HG03342 (cell line): Measurements from ENCODE around the gene TBC1D22B.
"Not testable (repeated sequence)": the region's sequence is repeated elsewhere in the genome, so short reads cannot be mapped to it uniquely, and the experiment has no call there.

Experiments used
- ATAC-seq: cut with Tn5 transposase; IDR thresholded peaks from one replicate; pipeline ENCODE4 v1.9.1; 2021; ENCODE audit warnings: mild to moderate bottlenecking, moderate library complexity; ENCODE audit not compliant: unreplicated experiment

TBC1D22B gene

DNA sequence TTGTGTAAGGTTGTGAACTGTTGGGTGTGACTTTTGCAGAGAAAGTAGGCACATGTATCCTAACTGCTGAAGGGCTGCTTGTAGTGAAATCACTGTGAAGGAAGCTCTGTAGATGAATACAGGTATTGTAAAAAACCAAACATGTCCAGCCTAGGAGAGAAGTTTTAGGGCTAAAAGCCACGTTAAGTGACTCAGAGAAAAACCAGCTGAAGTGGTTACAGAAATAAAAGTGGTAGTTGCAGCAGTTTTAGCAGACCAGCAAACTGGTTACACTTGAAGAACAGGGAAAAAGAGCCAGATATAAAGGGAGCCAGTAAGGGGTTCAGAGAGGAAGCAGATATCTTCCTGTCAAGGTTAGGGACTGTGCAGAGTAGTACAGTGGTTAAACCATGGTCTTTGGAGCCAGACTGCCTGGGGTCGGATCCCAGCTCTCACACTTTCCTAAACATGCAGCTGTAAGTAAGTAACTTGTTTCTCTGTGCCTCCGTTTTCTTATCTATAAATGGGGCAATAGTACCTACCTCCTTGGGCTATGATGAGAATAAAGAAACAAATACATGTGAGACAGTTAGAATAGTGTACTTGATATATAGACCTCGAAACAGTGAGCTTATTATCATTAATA lies 62.4 kb downstream of the TBC1D22B start:
- no peak for ATAC-seq

DNA sequence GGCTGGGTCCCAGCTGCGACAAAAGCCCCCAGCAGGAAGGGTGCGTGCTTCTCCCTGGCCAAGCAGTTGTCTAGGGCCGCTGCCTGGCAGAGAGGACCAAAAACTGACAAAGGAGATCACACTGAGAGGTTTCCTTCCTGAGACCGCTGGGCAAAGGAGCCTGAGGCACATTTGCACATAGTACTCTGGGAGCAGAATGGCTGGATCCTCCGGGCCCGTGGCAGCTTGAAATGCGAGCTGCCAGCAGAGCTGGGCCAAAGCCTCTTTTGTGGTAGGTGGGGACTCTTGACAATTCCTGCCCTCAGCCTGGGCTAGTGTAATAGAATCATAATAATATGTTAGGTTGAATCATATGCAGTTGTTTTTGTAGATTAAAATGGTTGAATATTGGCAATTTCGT lies 63.1 kb downstream of the TBC1D22B start:
- ATAC-seq: no peak

DNA sequence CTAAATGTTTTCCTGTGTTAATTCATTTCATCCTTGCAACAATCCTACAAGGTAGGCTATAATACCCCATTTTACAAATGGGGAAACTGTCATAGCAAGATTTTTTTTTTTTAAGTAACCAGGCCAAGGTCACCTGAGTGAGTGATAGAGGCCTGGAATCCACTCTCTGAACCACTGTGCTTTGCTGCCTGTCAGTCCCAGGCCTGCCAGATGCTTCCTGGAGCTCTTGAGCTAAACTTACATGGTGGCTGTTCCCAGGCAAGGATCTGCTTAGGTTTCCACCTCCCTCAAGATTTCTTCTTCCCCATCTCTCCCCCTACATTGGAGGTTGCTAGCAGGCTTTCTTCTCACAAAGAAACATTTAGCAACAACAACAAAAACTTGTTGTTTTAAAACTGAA lies 63.5 kb downstream of the TBC1D22B start:
- ATAC-seq: no peak

DNA sequence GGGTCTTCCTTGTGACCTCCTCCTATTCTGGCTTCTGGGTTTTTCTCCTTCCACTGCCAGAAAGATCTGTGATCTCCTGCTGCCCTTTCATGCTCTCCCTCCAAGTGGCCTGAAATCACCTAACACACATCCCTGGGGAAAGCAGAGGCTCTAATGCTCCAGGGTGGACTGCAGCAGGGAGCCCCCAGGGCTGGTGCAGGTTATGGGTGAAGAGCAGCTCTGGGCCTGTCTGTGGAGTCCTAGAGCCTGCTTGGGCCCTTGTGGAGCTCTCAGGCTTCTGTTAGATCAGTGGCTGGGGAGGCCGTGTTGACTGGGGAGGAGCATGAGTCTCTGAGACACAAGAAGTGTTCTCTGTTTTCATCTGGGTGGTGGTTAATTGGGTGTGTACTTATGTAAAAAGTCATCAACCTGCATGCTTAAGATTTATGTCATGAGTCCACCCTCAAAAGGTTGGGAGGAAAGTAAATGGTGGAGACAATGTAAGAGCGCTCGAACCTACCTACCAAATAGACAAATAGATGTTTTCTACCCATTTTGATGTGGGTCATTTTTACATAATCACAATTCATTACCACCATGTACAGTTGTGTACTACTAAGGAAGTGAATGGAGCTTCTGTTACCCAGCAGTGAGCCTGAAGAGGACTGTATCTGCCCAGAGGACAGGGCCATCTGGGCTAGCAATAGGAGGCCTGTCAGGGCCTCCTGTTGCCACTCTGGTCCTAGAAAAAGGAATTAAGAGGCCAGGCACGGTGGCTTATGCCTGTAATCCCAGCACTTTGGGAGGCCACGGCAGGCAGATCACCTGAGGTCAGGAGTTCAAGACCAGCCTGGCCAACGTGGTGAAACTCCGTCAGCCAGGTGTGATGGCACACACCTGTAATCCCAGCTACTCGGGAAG lies 64.2 kb downstream of the TBC1D22B start:
- no peak for ATAC-seq

DNA sequence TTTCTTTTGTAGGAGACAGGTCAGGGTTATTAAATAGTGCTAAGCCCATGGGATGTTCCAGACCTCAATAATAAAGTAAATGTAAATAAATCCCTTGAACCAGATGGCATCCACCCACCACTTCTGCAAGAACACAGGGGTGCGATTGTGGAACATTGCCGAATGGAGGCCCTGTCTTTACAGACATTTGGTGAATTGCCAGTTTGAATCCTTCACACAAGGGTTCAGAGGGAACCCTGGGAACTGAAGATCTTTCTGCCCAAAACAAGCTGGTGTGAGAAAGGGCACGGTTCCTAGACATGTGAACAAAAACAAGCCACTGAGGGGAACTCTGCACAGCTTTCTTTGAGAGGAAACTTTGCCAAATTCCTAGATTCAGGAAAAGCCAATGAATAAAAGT lies 66.0 kb downstream of the TBC1D22B start:
- ATAC-seq: no peak

DNA sequence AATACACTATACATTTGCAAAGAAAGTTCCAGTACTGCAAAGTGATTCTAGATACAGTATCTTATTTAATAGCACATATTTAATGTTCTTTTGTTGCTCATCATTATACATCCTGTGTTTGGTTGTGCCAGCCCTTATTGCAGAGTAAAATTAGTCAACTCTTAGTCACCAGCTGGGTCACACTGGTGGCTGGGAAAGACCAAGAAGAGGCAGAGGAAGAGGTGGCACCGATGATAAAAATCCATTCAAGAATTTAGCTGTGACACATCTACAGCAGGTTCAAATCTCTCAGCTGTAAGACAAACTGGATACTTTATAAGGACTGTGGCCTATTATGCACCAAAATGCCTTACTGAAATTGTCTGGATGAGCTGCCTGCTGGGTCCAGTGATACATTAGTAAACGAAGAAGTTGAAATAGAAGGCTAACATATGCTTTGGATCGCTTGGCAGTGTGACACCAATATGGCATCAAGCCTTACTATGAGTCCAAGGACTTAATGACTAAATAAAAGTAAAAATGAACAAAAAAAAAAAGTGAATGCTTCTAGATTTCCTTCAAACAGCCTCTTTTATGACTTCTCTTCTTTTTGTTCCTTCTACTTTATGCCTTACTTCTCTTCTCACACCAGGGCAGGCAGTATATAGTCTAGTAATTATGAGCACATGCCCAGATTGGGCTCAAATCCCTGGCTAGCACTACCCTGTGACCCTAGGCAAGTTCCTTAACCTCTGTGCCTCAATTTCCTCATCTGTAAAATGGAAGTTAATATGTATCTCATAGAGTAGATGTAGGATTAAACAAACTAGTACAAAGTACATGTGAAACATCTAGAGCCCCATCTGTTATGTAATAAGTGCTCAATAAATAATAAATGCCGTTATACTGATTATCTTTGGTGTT lies 66.8 kb downstream of the TBC1D22B start:
- ATAC-seq: no peak

DNA sequence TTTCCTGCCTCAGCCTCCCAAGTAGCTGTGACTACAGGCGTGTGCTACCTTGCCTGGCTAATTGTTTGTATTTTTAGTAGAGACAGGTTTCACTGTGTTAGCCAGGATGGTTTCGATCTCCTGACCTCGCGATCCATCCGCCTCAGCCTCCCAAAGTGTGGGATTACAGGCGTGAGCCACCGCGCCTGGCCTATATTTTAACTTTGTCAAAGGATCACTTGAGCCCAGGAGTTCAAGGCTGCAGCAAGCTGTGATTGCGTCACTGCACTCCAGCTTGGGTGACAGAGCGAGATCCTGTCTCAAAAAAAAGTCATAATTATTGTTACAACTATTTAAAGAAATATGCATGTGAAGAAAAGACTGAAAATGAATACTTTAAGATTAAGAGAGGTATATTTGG lies 72.8 kb downstream of the TBC1D22B start:
- ATAC-seq: not testable (repeated sequence)

DNA sequence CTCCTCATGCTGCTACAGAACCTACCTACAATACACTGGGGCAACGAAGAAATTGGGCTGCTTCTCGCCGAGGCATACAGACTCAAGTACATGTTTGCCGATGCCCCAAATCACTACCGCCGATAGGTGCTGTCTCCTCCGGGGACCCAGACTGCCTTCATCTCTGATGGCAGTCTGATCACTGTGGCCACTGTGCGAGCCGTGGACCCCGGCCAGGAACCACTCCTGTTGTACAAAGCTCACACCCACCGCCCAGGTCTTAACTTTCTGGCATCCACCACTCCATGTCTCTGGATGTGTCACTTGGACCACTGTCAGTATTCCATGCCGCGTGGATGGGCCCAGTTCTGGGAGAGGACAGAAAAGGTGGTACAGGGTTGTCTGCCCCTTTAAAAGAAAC lies 73.5 kb downstream of the TBC1D22B start:
- ATAC-seq: no peak

DNA sequence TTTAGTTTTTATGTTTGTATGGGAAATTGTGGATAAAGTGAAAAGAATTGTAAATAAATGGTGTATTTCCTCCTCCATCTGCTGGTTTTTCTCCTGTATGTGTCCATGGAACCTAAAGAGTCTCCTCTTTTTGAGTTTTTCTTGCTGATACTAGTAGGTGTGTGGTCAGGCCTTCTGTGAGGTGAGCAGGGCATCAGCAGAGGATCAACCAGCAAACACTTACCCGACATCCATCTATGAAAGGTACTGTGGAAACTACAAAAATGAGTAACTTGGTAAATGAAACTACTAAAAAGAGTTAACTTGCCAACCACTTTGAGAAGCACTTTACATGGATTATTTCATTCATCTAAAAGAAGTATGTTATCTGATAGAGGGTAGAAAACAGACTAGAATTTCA lies 75.3 kb downstream of the TBC1D22B start:
- ATAC-seq: no peak

DNA sequence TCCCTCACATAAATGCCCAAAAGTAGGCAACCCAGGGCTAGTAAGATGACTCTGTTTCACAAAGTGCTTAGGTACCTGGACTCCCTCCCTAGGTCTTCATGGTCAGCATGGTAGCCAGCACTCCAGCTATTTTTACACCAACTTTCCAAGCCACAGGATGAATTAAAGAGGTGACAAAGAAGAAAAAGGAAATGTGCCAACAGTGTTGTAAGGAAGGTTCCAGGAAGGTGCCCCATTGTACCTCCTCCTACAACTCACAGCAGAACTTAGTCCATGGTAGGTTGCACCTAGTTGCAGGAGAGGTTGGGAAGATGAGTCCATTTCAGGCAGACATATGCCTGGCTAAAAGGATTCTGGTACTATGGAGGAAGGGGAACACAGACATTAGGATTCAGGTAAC lies 76.5 kb downstream of the TBC1D22B start:
- no peak for ATAC-seq

DNA sequence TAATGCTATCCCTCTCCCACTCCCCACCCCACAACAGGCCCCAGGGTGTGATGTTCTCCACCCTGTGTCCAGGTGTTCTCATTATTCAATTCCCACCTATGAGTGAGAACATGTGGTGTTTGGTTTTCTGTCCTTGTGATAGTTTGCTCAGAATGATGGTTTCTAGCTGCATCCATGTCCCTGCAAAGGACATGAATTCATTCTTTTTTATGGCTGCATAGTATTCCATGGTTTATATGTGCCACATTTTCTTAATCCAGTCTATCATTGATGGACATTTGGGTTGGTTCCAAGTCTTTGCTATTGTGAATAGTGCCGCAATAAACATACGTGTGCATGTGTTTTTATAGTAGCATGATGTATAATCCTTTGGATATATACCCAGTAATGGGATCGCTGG lies 80.7 kb downstream of the TBC1D22B start:
- not testable (repeated sequence) for ATAC-seq

DNA sequence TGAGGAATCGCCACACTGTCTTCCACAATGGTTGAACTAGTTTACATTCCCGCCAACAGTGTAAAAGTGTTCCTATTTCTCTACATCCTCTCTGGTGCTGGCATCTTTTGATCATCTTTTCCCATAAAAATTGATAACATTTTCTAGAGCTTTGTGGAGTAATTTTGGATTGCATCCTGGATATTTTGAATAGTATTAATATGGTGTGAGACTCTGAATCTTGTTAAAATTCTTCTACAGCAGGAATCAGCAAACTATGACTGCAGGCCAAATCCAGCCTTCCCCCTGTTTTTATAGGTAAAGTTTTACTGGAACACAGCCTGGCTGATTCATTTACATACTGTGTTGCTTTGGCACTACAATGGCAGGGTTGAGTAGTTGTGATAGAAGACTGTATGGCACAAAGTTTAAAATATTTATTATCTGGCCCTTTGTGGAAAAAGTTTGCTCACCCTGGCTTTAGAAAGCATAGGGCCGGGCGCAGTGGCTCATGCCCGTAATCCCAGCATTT lies 81.2 kb downstream of the TBC1D22B start:
- ATAC-seq: no peak

DNA sequence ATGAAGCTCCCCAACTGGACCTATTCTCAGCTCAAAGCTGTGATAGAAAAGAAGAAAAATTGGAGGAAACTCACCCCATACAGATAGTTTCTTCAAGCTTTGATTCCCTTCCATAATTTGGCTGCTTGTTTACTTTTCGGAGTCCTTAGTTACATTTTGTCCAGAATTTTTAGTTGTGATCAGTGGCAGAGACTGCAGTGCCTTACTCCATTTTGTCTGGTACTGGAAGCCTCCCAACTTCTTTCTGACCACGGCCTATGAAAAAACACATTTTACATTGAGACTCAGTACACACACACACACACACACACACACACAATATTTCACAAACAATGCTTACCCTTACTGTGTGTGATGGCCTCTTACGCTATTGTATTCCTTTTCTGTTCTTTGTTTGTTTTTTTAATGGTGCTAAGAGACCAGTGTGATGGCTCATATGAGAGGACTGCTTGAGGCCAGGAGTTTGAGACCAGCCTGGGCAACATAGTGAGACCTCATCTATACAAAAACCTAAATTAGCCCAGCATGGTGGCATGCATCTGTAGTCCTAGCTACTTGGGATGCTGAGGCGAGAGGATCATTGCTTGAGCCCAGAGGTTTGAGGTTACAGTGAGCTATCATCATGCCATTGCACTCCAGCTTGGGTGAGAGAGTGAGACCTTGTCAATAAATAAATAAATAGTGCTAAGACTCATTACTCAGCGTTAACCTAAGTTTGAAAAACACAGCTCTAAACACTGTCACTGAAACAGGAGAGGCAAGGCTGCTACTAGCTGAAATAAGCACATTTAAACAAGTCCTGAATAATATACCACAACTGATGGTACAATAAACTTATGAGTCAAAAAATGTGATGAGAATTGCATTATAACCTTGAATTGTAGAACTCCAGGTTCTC lies 82.4 kb downstream of the TBC1D22B start:
- no peak for ATAC-seq

DNA sequence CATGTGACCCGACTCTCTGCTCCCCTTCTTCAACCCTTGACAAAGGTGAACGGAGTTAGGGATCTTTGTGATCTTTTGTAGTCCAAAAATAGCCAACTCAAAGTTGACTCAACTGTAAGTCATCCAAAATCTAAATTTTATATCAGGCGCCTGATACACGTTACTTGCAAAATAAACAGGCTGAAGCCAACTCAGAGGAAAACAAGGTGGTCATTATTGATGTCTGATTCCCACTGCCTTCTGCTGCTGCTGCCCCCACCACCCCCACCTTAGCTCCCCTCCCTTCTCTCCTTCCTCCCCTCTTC lies 83.0 kb downstream of the TBC1D22B start:
- ATAC-seq: no peak

DNA sequence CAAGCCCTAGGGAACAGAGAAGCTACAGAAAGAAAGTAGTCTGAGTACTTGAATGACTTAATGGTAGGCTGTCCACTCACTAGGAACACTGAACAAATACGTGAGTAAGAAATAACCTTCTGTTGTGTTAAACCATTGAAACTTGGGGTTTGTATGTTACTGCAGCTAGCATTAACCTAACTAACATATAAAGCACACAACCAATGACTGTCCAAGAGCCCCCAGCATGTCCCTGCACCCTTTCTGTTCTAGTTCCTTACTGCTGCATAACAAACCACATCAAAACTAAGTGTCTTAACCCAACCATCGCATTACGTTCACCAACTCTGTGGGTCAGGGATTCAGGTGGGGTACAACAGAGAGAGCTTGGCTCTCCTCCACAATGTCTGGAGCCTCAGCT lies 85.7 kb downstream of the TBC1D22B start:
- no peak for ATAC-seq

DNA sequence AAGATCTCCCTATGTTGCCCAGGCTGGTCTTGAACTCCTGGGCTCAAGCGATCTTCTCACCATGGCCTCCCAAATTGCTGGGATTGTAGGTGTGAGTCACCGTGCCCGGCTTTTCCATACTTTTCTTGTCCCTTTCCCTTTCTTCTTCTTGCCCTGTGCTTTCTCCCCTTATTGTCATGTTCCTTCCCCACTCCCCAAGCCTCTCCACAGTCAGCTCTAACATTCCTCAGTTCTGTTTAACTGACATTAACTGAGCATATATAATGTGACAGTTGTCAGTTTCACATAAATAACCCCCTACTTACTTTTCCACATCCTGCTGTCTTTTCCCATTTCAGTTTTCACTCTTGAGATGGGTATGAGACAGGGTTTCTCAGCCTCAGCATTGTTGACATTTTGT lies 86.7 kb downstream of the TBC1D22B start:
- ATAC-seq: no peak

DNA sequence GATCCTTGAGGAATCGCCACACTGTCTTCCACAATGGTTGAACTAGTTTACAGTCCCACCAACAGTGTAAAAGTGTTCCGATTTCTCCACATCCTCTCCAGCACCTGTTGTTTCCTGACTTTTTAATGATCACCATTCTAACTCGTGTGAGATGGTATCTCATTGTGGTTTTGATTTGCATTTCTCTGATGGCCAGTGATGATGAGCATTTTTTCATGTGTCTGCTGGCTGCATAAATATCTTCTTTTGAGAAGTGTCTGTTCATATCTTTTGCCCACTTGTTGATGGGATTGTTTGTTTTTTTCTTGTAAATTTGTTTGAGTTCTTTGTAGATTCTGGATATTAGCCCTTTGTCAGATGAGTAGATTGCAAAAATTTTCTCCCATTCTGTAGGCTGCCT lies 88.2 kb downstream of the TBC1D22B start:
- ATAC-seq: not testable (repeated sequence)

DNA sequence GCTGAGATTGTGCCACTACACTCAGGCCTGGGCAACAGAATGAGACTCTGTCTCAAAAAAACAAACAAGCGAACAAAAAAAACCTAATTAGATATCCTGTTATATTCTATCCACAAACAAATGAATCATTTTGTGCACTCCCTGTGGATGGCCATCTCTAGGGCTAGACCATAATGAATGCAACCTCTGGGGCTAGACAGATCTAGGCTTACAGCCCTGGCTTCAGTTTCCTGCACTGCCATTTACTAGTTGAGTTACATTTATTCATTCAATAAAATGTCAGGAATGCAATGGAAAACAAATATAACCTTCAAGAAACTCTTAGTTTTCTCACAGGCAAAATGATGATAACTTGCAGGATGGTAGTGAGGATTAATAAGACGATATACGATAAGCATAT lies 89.6 kb downstream of the TBC1D22B start:
- ATAC-seq: no peak

DNA sequence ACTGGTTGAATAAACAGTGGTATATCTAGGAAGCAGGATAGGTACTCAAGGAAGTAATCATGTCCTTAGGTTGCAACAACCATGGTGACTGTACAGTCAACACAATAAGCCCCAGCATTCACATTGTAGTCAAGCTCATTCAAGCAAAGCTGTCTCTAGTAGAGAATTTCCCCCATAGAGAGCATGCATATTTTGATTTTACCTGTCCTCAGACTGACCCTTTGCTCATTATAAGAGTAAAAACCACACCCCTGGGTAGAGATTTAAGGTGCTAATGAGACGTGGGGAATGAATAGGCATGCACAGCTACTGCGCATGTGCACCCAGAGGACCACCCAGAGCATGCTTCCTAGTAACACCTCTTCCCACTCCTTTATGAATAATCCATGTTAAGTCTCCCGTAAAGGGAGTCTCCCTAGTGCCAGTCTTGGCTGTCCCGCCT lies 90.1 kb downstream of the TBC1D22B start:
- no peak for ATAC-seq

DNA sequence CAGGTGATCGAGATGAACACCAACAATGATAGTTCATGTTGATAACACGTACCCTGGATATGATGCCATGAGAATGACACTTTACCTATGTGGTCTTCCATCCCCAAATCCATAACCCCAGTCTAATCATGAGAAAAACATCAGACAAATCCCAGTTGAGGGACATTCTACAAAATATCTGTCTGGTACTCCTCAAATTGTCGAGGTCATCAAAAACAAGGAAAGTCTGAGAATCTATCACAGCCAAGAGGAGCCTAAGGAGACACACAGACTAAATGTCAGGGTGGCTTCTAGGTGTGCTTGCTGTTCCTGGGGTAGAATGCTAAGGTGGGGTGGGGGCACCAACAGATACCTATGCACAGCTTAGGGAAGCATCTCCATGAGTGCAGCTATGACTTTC lies 93.5 kb downstream of the TBC1D22B start:
- no peak for ATAC-seq
